GM12875 (cell line): ENCODE results near the gene NAT16.

Experiments
- H3K4me3 ChIP-seq: one replicate; pipeline ENCODE4 v1.5.1; 2011; ENCODE audit warnings: low read depth, low read length, control low read depth
- CTCF ChIP-seq: IDR thresholded peaks from 2 replicates; pipeline ENCODE4 v1.5.1; 2011; ENCODE audit warnings: low read depth, mild to moderate bottlenecking, control low read depth, inconsistent platforms, low read length, moderate library complexity, borderline replicate concordance; ENCODE audit not compliant: insufficient read depth

The NAT16 gene

DNA sequence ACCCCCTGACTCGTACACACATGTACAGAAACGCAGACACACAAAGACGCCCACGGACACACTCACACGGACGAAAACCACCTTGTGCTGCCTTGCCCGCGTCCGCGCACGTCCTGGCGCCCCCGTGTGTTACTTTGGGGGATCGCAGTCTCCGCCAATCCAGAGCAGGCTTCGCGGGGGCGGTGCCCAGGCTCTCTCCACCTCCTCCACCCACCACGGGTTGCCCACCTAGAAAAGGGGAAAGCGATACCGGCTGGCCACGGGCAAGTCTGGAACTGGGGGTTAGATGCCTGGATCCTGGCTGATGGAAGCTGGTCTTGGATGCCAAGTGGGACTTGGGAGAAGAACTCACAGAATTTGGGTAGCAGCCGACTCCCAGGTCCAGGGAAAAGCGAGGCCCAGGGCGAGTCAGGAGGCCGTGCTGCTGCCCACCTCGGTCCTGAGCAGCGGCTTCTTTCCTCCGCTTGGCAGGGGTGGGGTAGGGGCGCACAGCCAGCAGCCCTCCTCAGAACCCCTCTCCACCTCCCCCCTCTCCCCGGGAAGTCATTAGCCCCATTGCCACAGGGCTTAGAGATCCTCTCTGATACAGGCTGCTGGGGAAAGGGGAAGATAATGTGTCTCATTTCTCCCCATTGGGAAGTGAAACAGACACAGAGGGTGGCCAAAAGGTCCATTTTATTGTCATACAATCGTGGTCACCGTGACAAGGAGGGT is 10.1 kb downstream of the NAT16 start:
- no peak overlapping the region for H3K4me3 ChIP-seq
- TF ChIP-seq CTCF: peak; percentile 96

- H3K4me3 ChIP-seq: no peak overlapping the region
Measured at GRCh38 chr7:101169110-101169837, 10.8 kb downstream of the NAT16 start.

DNA sequence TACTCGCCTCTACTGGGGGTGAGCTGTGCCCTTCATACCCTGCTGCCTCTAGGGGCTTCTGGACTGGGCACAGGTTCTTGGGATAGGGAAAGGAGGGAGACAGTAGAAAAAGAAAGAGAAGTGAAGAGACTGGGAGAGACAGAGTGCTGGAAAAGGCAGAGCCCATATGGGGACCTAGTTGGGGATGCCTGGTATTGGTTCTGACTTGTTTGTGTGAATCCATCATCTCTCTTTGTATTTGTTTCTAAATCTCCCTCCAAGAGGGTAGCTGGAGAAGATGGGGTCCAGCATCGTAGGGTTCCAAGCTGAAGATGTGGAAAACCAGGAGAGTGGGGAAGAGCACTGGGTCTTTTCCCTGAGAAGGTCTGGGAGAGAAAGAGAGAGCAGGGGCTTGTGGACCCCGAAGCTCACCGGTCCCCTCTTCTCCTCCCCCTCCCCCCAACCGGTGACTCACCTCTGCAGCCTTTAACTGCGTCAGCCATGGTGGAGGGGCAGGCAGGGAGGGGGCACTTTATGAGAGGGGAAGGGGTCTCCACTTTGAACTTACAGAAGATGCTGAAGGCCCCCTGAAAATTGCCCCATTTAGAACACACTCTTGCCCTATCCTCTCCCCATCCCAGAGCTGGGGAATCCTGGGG is 11.6 kb downstream of the NAT16 start:
- no peak overlapping the region for H3K4me3 ChIP-seq
- TF ChIP-seq CTCF: no peak

More at GRCh38 chr7:101169110-101169837, 10.8 kb downstream of the NAT16 start:
- no peak for TF ChIP-seq CTCF

DNA sequence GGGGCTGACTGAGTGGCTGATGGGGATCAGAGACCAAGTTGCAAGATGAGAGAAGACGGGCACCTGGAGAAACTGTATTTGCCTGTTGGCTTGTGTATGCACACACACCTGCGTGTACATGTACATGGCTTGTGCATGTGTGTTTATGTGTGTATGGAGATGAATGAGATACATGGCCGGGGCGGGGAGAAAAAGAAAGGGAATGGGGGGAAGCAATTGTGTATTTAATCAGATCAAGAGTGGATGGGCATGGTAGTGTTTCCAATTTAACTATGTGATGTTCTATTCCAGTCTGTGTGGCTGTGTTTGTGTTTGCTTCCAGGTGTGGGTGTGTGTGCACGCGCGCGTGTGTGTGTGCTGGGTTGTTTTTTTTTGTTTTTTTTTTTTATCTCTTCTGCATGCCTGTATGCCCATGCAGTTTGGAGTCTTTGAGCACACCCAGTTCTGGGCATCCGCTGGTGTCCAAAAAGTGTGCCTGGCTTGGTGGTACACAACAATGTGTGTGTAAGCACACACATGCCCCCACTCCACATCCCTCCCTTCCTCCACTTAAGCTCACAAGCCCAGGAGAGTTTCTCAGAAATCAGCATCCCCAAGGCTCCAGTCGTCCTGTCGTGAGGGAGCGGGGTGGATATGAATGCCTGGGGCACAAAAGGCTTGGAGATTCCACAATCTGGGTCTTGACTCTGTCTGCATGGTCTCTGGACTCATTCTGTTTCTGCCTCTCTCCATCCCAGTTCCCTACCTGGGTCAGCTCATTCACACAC is 12.3 kb downstream of the NAT16 start:
- no peak overlapping the region for H3K4me3 ChIP-seq
- no peak for TF ChIP-seq CTCF

- H3K4me3 ChIP-seq: no peak overlapping the region
- TF ChIP-seq CTCF: no peak
Measured at GRCh38 chr7:101166909-101167644, 13.0 kb downstream of the NAT16 start.

- TF ChIP-seq CTCF: no peak
Measured at GRCh38 chr7:101166648-101166908, 13.5 kb downstream of the NAT16 start.

More at GRCh38 chr7:101166648-101166908, 13.5 kb downstream of the NAT16 start:
- H3K4me3 ChIP-seq: no peak overlapping the region
